OCI-LY3 (cell line): ENCODE measurements around the gene CRNKL1.

Source experiments
- H2AFZ ChIP-seq: fragments of 200-600, 300-600 bp; shearing (Covaris generic); 2 replicates; pipeline ENCODE4 v1.6.0; 2014; ENCODE audit warnings: antibody characterized with exemption, low read depth, low read length
- H3K27ac ChIP-seq: fragments of 200-600, 300-600 bp; sonication (generic); 2 replicates; pipeline ENCODE4 v1.5.1; 2014; ENCODE audit warnings: mild to moderate bottlenecking, low read length, moderate library complexity, mixed read lengths
- H3K27me3 ChIP-seq: fragments of 200-600, 300-600 bp; sonication (generic); 2 replicates; pipeline ENCODE4 v1.6.1; 2014; ENCODE audit warnings: low read depth, low read length, mixed read lengths
- H3K36me3 ChIP-seq: fragments of 200-600, 300-600 bp; sonication (generic); replicated peaks from 2 replicates; pipeline ENCODE3; 2014; ENCODE audit warnings: low read depth, low read length, mixed read lengths
- H3K4me1 ChIP-seq: fragments of 300-600, 200-600 bp; sonication (generic); 2 replicates; pipeline ENCODE4 v1.6.1; 2014; ENCODE audit warnings: low read length, mixed read lengths
- H3K4me2 ChIP-seq: fragments of 200-600, 300-600 bp; sonication (generic); 2 replicates; pipeline ENCODE4 v1.6.1; 2014; ENCODE audit warnings: low read length, mixed read lengths
- H3K4me3 ChIP-seq: fragments of 300-600, 200-600 bp; sonication (generic); 2 replicates; pipeline ENCODE4 v1.5.1; 2014; ENCODE audit warnings: antibody characterized with exemption, mild to moderate bottlenecking, low read length, moderate library complexity
- H3K79me2 ChIP-seq: fragments of 300-600, 200-600 bp; shearing (Covaris generic); 2 replicates; pipeline ENCODE4 v1.6.1; 2014; ENCODE audit warnings: mild to moderate bottlenecking, low read length, mixed read lengths
- H3K9ac ChIP-seq: fragments of 300-600, 200-600 bp; shearing (Covaris generic); 2 replicates; pipeline ENCODE4 v1.6.0; 2014; ENCODE audit warnings: mild to moderate bottlenecking, low read length, moderate library complexity
- H3K9me3 ChIP-seq: fragments of 200-600, 300-600 bp; shearing (Covaris generic); 2 replicates; pipeline ENCODE4 v1.6.1; 2014; ENCODE audit warnings: low read length, mixed read lengths; ENCODE audit not compliant: insufficient read depth
- H4K20me1 ChIP-seq: fragments of 200-600, 300-600 bp; sonication (generic); 2 replicates; pipeline ENCODE4 v1.6.1; 2016; ENCODE audit warnings: low read length, mixed read lengths; ENCODE audit not compliant: insufficient read depth
- EZH2phosphoT487 ChIP-seq: fragments of 200-600 bp; shearing (Covaris generic); IDR thresholded peaks from 2 replicates; pipeline ENCODE4 v1.6.1; 2018; ENCODE audit warnings: antibody characterized with exemption, mixed run types, low read depth
- TF ChIP-seq, protein P1 (sequence below): fragments of 200-600, 300-600 bp; sonication (generic); IDR thresholded peaks from 2 replicates; pipeline ENCODE4 v1.5.1; 2014; ENCODE audit warnings: antibody characterized with exemption, low read length, low read depth

The CRNKL1 gene

DNA sequence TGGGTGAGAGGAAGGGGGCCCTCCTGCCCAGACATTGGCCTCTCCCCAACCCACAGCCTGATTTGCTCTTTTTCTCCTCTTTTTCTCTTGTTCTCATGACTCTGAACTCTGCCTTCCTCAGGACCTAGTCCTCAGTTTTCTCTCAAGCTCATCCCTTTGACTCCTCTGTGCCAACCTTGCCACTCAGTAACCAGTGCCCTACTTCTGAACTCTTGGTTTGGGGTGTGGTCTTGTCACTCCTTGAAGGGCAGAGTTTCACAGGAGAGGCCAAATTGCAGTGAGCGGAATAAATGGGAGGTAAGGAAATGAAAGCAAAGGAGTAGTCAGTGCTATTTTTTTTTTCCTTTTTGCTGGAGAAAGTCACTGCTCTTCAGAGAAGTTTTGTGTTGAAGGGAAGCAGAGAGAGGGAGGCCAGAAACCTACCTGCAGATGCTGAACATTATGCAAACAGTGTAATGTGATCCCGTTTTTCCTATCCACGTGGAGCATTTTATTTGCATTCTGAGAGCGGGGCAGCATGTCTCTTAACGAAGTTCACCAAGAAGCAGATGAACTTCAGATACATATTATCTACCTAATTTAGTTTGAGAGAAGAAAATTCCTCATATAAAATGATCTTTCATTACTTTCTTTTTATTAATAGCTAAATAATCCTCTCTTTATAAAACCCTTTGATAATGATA, 27.0 kb upstream of the CRNKL1 start:
- H3K9me3 ChIP-seq, result no peaks in the 10 kb centered on the region
- no peak overlapping the region for H3K9ac ChIP-seq
- H4K20me1 ChIP-seq, result no peaks in the 10 kb centered on the region
- H3K4me3 ChIP-seq, result no peak overlapping the region
- peaks cover 3% of the 10 kb centered on the region for H3K4me1 ChIP-seq
- H3K27me3 ChIP-seq, result peaks cover 65% of the 10 kb centered on the region
- H3K79me2 ChIP-seq, result no peaks in the 10 kb centered on the region
- no peak overlapping the region for H3K4me2 ChIP-seq
- no peak overlapping the region for H3K27ac ChIP-seq
- no peak overlapping the region for H2AFZ ChIP-seq
- TF ChIP-seq EZH2phosphoT487, result no peak
- TF ChIP-seq, protein P1, sequence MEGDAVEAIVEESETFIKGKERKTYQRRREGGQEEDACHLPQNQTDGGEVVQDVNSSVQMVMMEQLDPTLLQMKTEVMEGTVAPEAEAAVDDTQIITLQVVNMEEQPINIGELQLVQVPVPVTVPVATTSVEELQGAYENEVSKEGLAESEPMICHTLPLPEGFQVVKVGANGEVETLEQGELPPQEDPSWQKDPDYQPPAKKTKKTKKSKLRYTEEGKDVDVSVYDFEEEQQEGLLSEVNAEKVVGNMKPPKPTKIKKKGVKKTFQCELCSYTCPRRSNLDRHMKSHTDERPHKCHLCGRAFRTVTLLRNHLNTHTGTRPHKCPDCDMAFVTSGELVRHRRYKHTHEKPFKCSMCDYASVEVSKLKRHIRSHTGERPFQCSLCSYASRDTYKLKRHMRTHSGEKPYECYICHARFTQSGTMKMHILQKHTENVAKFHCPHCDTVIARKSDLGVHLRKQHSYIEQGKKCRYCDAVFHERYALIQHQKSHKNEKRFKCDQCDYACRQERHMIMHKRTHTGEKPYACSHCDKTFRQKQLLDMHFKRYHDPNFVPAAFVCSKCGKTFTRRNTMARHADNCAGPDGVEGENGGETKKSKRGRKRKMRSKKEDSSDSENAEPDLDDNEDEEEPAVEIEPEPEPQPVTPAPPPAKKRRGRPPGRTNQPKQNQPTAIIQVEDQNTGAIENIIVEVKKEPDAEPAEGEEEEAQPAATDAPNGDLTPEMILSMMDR, result no peak
- H3K36me3 ChIP-seq, result no peaks in the 10 kb centered on the region

DNA sequence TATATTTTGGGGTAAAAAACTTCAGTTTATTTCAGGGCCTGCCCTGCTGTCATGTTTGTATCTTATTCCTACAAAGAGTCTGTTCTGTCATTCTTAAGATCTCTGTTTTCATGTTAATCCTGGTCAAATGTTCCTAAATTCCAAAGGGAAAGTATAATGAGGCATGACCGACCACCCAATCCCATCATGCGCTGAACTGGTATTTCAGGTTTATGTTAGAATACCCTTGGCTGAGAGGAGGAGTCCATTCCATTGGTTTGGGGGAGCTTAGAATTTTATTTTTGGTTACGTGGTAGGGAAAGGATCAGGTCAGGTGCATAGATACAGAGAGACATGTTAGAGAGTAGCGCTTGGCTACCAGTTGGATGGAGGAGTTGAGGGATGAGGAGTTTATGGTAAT, 25.8 kb upstream of the CRNKL1 start:
- H3K27me3 ChIP-seq, result peaks cover 77% of the 10 kb centered on the region
- no peaks in the 10 kb centered on the region for H3K9me3 ChIP-seq
- no peaks in the 10 kb centered on the region for H4K20me1 ChIP-seq
- H3K9ac ChIP-seq, result no peak overlapping the region
- no peaks in the 10 kb centered on the region for H3K79me2 ChIP-seq
- H2AFZ ChIP-seq, result no peak overlapping the region
- no peaks in the 10 kb centered on the region for H3K4me1 ChIP-seq
- no peak overlapping the region for H3K4me2 ChIP-seq
- TF ChIP-seq, protein P1, result no peak
- TF ChIP-seq EZH2phosphoT487, result no peak
- no peak overlapping the region for H3K27ac ChIP-seq
- no peak overlapping the region for H3K4me3 ChIP-seq
- no peaks in the 10 kb centered on the region for H3K36me3 ChIP-seq

DNA sequence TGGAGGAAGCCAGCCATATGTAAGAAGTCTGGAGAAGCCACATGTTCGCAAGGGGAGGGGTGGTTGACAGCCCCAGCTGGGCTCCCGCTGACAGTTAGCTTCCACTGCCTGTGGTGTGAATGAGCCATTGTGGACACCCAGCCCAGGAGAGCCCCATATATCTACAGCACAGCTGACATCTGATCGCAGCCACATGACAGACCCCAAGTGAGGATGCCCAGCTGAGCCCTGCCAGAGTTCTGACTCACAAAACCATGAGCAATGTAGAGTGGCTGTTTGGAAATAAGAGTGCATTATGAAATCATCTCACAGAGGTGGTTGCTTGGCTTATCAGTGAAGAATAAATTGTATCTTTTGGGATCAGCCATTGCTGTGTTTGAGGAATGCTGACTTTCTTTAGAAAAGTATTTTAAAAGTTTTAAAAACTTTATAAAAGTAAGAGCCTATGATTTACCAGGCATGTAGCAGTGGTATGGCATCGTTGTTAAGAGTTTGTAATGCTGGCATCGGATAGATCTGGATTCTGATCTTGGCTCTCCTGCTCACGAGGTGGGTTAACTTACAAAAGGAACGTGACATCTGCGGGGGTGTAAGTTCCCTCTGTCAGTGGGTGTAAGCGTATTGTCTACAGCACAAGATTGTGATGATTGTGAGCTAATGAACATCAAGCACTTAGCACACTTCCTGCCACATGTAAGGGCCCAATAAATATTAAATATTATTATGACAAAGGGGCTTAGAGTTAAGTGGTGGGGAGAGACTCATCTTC, 24.2 kb upstream of the CRNKL1 start:
- H3K36me3 ChIP-seq, result no peaks in the 10 kb centered on the region
- H4K20me1 ChIP-seq, result no peaks in the 10 kb centered on the region
- H3K4me1 ChIP-seq, result no peaks in the 10 kb centered on the region
- no peak overlapping the region for H3K9ac ChIP-seq
- no peak overlapping the region for H3K4me2 ChIP-seq
- no peak overlapping the region for H2AFZ ChIP-seq
- H3K79me2 ChIP-seq, result no peaks in the 10 kb centered on the region
- no peak for TF ChIP-seq EZH2phosphoT487
- TF ChIP-seq, protein P1, result no peak
- H3K4me3 ChIP-seq, result no peak overlapping the region
- no peak overlapping the region for H3K27ac ChIP-seq
- H3K9me3 ChIP-seq, result no peaks in the 10 kb centered on the region
- peaks cover 63% of the 10 kb centered on the region for H3K27me3 ChIP-seq

DNA sequence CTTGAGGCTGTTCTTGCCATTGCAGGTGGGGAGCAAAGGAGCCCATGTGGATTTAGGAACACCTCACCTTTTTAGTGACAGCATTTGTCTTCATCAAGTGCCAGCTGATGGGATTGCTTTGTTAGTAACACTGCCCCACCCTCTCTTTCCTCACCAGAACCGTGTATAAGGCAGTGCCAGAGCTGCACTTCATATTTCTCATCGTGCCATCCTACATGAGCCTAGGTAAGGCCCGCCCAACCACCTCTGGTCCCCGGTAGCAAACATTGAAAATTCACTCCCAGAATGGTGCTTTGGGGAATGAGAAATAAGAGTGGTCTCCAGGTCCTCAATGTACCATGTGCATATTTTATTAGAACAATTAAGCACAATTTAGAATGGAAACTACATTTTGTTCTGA, 22.8 kb upstream of the CRNKL1 start:
- Histone ChIP-seq H3K27ac (no peak overlapping the region), H3K27me3 (peaks cover 51% of the 10 kb centered on the region), H3K9ac (no peak overlapping the region), H3K4me3 (no peak overlapping the region), H3K4me2 (no peak overlapping the region), H3K36me3 (no peaks in the 10 kb centered on the region), H3K4me1 (no peaks in the 10 kb centered on the region), H3K79me2 (no peaks in the 10 kb centered on the region), H4K20me1 (no peaks in the 10 kb centered on the region), H3K9me3 (no peaks in the 10 kb centered on the region), H2AFZ (no peak overlapping the region)
- TF ChIP-seq, protein P1, result no peak
- TF ChIP-seq EZH2phosphoT487, result no peak
